ENCODE data around the gene COL1A1. TPM values are rescaled to one million over a fixed set of nuclear protein-coding genes. Genes with fewer than 3 reads are reported as not detected.

The COL1A1 gene
- polyA plus RNA-seq, 1 of the 3 experiments (the other 2 are of a cell fraction) = 1,461 TPM

DNA sequence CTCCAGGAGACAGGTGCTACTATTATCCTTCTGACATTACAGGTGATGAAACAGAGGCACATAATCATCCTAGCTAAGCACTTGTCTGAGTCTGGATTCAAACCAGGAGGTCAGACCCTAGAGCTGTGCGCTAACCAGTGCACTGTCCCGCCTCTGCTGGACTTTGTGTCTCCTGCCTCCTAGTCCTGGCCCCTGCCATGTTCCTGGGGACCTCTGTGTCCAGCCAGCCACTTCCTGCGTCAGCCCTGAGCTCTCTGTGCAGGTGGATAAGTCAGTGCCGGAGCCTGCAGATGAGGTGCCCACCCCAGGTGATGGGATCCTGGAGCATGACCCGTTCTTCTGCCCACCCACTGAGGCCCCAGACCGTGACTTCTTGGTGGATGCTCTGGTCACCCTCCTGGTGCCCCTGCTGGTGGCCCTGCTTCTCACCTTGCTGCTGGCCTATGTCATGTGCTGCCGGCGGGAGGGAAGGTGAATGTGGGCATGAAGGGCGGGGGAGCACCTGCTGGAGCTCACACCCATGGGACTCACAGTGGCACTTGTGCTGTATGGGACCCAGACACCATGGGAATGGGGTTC is 31.5 kb downstream of the COL1A1 start:
- Histone ChIP-seq H3K27ac (ENCODE audit: low read depth in 2 of 2, low read length in 1 of 2) (no peak overlapping the region), H3K4me1 (ENCODE audit: control insufficient read depth in 1 of 2, insufficient read depth in 2 of 2, low read depth in 1 of 2, low read length in 1 of 2) (peaks cover 12 to 22% of the 10 kb centered on the region in 2 experiments), H3F3A (replicated peaks; ENCODE audit: insufficient read depth) (peaks cover 18% of the 10 kb centered on the region), H3K79me2 (ENCODE audit: insufficient read depth) (no peaks in the 10 kb centered on the region), H4K20me1 (ENCODE audit: insufficient read depth) (no peaks in the 10 kb centered on the region), H3K4me2 (no peak overlapping the region), H3K27me3 (ENCODE audit: insufficient read depth) (no peaks in the 10 kb centered on the region), H2AFZ (ENCODE audit: low read depth) (no peak overlapping the region), H3K9me2 (no peaks in the 10 kb centered on the region), H3K36me3 (replicated peaks in 1 of 2; ENCODE audit: control insufficient read depth in 1 of 2, insufficient read depth in 2 of 2, low read length in 1 of 2) (no peaks in the 10 kb centered on the region), H3K9ac (no peak overlapping the region), H3K9me3 (no peaks in the 10 kb centered on the region), H3K4me3 (ENCODE audit: low read depth in 2 of 2, low read length in 1 of 2) (no peak overlapping the region)
- no peak for DNase-seq
- TF ChIP-seq JUND (IDR thresholded peaks at IDR 0.05) (no peak), CHD2 (IDR thresholded peaks at IDR 0.05; ENCODE audit: low read length, partially characterized antibody) (no peak), TAF1 (IDR thresholded peaks at IDR 0.05; ENCODE audit: borderline replicate concordance, low read depth, low read length) (no peak), FOXM1 (IDR thresholded peaks at IDR 0.05; ENCODE audit: low read depth) (no peak), POLR2AphosphoS5 (IDR thresholded peaks at IDR 0.05; ENCODE audit: low read depth, low read length) (no peak), EP300 (IDR thresholded peaks at IDR 0.05; ENCODE audit: borderline replicate concordance in 1 of 2, low read depth in 1 of 2, low read length in 1 of 2) (no peak)
- TF ChIP-seq, protein P1, sequence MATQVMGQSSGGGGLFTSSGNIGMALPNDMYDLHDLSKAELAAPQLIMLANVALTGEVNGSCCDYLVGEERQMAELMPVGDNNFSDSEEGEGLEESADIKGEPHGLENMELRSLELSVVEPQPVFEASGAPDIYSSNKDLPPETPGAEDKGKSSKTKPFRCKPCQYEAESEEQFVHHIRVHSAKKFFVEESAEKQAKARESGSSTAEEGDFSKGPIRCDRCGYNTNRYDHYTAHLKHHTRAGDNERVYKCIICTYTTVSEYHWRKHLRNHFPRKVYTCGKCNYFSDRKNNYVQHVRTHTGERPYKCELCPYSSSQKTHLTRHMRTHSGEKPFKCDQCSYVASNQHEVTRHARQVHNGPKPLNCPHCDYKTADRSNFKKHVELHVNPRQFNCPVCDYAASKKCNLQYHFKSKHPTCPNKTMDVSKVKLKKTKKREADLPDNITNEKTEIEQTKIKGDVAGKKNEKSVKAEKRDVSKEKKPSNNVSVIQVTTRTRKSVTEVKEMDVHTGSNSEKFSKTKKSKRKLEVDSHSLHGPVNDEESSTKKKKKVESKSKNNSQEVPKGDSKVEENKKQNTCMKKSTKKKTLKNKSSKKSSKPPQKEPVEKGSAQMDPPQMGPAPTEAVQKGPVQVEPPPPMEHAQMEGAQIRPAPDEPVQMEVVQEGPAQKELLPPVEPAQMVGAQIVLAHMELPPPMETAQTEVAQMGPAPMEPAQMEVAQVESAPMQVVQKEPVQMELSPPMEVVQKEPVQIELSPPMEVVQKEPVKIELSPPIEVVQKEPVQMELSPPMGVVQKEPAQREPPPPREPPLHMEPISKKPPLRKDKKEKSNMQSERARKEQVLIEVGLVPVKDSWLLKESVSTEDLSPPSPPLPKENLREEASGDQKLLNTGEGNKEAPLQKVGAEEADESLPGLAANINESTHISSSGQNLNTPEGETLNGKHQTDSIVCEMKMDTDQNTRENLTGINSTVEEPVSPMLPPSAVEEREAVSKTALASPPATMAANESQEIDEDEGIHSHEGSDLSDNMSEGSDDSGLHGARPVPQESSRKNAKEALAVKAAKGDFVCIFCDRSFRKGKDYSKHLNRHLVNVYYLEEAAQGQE (IDR thresholded peaks at IDR 0.05; ENCODE audit: low read depth, low read length) = no peak
- TF ChIP-seq, protein P2, sequence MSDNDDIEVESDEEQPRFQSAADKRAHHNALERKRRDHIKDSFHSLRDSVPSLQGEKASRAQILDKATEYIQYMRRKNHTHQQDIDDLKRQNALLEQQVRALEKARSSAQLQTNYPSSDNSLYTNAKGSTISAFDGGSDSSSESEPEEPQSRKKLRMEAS (IDR thresholded peaks at IDR 0.05; ENCODE audit: low read depth) = no peak
- TF ChIP-seq, protein P3, sequence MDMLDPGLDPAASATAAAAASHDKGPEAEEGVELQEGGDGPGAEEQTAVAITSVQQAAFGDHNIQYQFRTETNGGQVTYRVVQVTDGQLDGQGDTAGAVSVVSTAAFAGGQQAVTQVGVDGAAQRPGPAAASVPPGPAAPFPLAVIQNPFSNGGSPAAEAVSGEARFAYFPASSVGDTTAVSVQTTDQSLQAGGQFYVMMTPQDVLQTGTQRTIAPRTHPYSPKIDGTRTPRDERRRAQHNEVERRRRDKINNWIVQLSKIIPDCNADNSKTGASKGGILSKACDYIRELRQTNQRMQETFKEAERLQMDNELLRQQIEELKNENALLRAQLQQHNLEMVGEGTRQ (IDR thresholded peaks at IDR 0.05; ENCODE audit: borderline replicate concordance, low read depth, low read length) = no peak
- TF ChIP-seq, protein P4, sequence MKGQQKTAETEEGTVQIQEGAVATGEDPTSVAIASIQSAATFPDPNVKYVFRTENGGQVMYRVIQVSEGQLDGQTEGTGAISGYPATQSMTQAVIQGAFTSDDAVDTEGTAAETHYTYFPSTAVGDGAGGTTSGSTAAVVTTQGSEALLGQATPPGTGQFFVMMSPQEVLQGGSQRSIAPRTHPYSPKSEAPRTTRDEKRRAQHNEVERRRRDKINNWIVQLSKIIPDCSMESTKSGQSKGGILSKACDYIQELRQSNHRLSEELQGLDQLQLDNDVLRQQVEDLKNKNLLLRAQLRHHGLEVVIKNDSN (IDR thresholded peaks at IDR 0.05; ENCODE audit: borderline replicate concordance, low read depth) = no peak
- 90% methylated on average over 5 of the region's 9 CpGs for WGBS (ENCODE audit: low lambda C conversion rate)
- ChIA-PET CTCF (interaction anchor here (0.6 to 17.0 kb wide), 58 partner anchors 8 to 413 kb away, joined by 3 to 517 read pairs (median 5); partner anchors contain the start of genes COL1A1, PDK2, PPP1R9B and RSAD1), POLR2A (interaction anchor here (1.1 kb wide), 1 partner anchor 8 kb away, joined by 5 read pairs; no protein-coding TSS in a partner anchor)
